ENCODE results near the gene TMEM248.
"Not testable (repeated sequence)": the region's sequence is repeated elsewhere in the genome, so short reads cannot be mapped to it uniquely, and the experiment has no call there.

Gene TMEM248

DNA sequence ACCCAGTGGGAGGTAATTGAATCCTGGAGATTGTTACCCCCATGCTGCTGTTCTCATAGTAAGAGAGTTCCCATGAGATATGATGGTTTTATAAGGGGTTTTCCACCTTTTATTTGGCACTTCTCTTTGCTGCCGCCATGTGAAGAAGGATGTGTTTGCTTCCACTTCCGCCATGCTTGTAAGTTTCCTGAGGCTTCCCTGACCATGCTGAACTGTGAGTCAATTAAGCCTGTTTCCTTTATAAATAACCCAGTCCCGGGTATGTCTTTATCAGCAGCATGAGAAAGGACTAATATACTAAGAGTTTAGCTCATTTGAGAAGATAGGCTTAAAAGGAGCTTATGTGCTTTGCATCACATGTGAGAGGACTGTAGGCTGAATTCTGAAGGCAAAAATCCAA, 29.3 kb downstream of the TMEM248 start:
- no peak for DNase-seq (ENCODE audit: low read depth in 2 of 2)

DNA sequence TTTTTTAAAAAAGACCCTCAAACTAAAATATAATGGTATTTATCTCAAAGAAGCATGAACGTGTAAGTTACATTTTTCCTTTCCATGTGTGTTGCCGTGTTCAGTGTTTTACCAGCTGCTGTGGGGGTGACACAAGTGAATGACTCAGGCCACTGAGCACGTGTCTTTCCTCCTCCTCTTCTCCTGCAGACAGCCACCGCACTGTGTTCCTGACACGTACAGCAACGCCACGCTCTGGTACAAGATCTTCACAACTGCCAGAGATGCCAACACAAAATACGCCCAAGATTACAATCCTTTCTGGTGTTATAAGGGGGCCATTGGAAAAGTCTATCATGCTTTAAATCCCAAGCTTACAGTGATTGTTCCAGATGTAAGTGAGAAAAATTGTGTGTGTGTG, 29.7 kb downstream of the TMEM248 start:
- DNase-seq (ENCODE audit: low read depth in 2 of 2): no peak

DNA sequence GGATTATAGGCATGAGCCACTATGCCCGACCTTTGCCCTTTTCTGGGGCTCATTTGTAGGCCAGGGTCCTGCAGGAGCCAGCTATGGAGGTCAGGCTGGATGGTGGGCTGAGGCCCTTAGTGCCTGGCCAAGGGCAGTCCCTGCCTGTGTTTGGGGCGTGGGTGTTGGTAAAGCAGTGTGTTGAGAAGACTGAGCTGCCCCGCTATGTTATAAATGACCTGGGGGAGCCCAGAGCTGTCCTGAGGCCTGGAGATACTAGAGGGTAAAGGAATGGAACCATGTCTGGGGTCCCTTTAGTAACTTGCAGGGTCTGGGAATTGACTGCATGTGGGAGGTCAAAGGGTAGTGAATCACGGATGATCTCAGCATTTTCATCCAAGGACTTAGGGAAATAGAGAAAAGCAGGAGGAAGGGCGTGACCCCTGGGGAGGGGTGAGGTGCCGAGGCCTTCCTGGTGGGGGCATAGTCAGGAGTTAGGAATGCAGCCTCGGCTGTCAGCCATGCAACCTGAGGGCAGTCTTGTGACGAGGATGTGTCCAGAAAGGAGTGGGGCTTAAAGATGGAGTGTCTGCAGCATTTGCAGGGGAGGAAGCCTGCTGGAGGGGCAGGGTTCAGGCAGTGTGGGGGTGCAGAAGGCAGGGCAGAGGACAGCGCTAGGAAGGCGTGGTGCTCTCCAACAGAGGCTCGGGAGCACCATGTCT, 31.5 kb downstream of the TMEM248 start:
- DNase-seq (ENCODE audit: low read depth in 2 of 2): no peak

DNA sequence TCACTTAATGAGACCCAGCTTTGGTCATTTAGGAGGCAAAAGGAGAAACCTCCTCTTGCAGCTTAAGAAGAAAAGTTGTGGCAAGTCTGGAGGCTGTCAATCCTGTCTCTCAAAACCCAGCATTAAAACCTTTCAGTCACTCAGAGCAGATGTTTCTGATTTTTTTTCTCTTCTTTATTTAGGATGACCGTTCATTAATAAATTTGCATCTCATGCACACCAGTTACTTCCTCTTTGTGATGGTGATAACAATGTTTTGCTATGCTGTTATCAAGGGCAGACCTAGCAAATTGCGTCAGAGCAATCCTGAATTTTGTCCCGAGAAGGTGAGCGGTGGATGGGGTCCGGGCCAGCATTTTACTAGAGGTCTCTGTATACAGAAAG, 32.0 kb downstream of the TMEM248 start:
- no peak for DNase-seq (ENCODE audit: low read depth in 2 of 2)

DNA sequence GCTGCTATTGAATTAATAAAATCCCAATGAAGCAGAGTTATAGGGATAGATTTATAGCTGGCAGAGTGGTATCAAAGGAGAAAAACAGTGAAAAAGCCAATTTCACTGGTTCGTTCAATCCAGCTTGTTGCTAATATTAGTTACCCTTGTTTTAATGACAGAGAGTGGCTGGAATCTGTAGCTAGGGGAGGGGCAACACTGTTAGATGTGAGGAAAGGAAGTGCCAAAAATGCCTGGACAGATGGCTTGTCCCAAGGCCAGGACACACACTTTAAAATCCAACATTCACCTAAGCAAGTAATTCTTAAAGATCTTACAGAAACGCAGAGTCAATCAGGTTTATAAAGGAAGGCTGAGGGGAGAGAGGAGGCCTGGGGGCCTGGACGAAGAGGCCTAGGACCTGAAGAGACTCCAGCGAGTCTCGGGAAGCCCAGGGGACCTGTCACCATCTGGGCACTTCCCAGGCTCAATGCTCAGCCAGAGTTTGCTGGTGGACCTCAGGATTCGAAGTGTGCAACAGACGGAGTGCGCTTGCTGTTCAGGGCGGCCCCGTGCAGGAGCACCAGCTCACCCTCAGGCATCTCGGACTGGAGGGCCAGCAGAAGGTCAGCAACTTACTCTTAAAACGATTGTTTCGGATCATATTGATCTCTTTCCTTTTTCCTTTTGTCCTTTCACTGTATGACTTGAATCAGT, 36.7 kb downstream of the TMEM248 start:
- no peak for DNase-seq (ENCODE audit: low read depth in 2 of 2)

DNA sequence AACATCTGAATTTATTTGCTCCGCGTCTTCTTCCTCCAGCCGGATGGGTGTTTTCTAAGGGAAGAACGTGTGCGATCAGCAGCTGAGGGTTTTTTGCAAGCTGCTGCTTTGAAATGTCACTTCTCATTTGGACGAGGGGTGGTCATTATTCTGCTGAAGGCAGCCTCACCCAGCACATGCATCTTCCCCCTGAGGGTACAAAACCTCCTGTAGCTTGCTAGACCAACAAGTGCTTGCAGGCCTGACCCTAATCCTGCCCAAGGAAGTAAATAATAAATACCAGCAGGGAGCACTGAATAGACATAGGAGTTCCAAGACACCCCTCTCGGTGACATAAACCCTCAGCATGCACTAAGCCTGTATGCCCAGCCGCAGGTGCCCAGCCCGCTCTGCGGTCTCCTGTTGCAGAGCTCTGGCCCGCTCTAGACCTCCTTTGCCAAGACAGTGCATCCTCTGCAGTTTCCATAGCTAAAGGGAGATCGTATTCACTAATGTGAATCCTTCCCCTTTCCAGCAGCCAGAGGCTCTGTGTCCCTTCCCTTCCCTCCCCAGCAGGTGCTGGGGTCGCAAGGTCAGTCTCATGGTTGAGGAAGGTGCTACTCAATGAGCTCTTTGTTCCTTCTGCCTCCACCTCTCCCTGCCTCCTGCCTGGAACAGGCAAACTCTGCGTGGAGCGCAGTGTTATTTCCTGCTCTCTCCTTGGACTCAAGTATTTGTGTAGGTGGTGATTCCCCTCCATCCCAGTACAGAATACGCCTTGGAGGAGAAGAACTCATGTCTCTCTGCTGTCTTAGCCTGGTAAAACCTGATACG, 37.7 kb downstream of the TMEM248 start:
- DNase-seq (ENCODE audit: low read depth in 2 of 2): no peak

DNA sequence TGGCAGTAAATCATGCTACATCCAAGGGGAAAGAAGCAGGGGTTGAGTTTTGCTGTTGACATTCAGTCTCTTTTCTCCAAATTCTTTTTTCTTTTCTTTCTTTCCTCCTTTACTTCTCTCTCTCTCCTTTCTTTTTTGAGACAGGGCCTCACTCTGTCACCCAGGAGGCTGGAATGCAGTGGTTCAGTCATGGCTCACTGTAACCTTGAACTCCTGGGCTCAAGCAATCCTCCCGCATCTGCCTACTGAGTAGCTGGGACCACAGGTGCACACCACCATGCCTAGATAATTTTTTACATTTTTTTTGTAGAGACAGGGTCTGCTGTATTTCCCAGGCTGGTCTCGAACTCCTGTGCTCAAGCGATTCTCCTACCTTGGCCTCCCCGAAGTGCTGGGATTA, 39.2 kb downstream of the TMEM248 start:
- no peak for DNase-seq (ENCODE audit: low read depth in 2 of 2)

DNA sequence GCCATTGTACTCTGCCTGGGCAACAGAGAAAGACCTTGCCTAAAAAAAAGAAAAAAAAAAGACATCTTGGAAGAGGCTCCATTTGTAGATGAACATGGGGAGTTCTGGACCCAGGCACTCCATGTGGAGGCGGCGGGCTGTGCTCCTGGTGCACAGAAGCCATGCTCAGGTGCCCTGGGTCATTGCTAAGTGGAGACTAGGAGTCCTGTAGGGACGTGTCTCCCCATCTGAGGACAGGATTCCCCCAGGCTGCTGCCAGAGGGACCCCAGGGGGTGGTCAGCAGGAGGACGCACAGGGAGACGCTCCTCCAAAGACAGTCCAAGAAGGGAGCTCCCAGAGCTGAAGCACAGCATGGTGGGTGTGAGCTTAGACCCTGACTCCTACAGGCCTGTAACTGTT, 40.1 kb downstream of the TMEM248 start:
- no peak for DNase-seq (ENCODE audit: low read depth in 2 of 2)

DNA sequence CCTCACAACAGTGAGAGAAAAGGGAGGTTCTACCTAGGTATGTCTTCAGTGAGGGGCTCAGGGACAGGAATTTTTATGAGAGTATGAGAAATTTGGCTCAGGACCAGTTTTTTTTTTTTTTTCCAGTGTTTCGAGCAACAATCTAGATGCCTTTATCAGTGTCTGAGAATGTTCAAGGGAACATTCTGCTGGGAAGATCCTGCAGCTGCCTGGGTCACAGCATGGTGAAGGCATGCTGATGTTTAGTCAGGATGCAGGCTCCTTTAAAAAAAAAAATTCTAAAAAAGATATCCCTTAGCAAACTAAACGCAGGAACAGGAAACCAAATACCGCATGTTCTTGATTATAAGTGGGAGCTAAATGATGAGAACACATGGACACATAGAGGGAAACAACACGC, 43.4 kb downstream of the TMEM248 start:
- no peak for DNase-seq (ENCODE audit: low read depth in 2 of 2)

DNA sequence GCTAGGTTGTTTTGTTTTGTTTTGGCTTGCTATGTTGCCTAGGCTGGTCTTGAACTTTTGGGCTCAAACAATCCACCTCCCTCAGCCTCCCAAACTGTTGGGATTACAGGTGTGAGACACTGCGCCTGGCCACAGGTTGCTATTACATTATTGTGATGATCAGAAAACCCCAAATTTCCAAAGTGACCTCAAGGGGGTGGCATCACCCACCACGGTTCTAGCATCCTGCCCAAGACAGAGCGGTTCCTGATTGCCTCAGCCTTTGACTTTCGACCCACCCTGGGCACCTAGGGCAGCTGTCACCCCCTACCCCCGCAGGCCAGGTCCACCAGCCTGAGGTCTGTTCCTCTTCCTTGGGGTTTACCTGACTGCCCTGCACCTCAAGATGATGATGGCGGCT, 46.0 kb downstream of the TMEM248 start:
- DNase-seq (ENCODE audit: low read depth in 2 of 2): no peak

DNA sequence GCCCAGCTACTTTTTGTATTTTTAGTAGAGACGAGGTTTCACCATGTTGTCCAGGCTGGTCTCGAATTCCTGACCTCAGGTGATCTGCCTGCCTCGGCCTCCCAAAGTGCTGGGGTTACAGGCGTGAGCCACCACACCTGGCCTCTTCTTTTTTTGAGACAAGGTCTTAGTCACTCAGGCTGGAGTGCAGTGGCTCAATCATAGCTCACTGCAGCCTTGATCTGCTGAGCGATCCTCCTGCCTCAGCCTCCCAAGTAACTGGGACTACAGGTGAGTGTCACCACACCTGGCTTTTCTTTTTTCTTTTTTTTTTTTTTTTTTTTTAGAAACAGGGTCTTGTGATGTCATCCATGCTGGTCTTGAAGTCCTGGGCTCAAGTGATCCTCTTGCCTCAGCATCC, 48.0 kb downstream of the TMEM248 start:
- DNase-seq (ENCODE audit: low read depth in 2 of 2): not testable (repeated sequence)

DNA sequence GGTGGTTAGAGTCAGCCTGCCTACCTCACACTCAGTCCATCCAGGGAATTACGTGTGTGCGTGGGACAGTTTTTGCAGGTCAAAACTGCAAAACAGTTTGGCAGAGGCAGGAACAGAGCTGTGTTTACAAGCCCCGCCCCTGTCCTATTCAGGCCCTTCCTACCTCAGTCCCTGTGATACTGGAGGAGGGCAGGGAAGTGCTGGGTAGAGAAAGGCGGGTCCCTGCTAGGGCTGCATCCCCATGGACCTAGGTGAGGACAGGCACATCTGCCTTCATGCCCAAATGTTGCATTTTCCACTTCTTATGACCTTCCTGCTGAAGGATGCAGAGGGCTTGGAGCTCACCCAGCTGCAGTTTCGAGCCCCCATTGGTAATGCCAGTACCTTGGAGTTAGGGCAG, 49.3 kb downstream of the TMEM248 start:
- no peak for DNase-seq (ENCODE audit: low read depth in 2 of 2)

DNA sequence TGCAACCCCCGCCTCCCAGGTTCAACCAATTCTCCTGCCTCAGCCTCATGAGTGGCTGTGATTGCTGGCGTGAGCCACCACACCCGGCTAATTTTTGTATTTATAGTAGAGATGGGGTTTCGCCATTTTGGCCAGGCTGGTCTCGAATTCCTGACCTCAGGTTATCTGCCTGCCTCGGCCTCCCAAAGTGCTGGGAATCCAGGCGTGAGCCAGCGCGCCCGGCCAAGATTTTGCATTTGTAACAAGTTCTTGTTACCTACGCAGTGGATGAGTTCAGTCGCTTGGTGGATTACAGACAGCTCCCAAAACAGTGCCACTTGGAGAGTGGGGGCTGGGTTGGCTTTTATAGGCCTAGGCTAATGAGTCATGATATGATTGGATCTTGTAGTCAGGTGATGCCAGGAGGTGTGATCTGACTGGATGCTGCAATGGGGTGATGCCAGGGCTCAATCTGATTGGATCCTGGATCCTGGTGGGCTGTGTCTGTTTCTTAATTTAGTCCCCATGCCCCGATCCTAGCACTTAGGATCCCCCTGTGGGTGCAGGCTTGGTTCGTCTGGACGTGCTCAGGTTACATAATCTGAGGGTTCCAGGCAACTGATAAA, 54.1 kb downstream of the TMEM248 start:
- DNase-seq (ENCODE audit: low read depth in 2 of 2): no peak

DNA sequence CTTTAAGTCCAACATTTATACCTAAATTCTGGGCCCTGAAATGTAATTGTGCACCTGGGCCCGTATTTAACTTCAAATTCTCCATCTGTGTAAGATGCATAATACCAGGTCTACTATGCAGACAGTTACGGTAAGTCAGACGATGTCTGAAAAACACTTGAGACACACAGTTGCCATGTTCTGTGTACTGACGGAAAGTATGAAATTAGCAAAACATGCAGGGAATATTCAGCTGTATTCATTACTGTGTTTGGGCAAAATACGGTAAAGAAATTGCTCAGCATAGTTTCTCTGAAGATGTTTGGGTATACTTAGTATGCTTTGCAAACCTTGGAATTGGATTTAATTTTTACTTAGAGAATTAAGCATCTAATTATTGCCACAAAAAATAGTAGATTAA, 57.3 kb downstream of the TMEM248 start:
- not testable (repeated sequence) for DNase-seq (ENCODE audit: low read depth in 2 of 2)

DNA sequence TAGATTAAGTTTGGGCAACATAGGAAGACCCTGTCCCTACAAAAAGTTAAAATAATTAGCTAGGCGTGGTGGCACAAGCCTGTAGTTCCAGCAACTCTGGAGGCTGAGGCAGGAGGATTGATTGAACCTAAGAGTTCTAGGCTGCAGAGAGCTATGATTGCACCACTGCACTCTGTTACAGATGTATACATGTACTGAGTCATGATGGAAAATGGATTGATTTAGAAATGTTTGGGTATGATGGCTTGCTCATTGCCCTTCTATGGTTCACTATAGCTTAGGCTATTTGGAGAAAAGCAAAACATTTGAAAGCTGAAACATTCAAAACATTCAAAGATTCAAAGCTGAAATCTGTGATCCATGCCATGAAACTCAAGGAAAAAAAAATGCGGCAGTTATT, 58.0 kb downstream of the TMEM248 start:
- not testable (repeated sequence) for DNase-seq (ENCODE audit: low read depth in 2 of 2)

DNA sequence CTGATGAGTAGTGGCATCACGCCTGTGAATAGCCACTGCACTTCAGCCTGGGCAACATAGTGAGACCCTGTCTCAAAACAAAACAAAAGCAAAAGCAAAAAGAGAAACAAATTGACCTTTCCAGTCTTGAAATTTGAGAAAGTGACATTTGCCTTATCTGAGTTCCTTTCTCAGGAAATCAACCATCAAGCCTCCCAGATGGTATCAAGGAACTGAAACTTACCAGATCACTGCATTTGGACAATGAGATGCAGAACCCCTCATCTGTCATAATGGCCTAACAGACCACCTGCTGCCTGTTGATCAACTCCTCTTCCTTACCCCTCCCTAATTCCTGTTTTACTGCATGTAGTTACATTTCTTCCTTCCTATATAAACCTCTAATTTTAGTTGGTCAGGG, 59.3 kb downstream of the TMEM248 start:
- not testable (repeated sequence) for DNase-seq (ENCODE audit: low read depth in 2 of 2)

DNA sequence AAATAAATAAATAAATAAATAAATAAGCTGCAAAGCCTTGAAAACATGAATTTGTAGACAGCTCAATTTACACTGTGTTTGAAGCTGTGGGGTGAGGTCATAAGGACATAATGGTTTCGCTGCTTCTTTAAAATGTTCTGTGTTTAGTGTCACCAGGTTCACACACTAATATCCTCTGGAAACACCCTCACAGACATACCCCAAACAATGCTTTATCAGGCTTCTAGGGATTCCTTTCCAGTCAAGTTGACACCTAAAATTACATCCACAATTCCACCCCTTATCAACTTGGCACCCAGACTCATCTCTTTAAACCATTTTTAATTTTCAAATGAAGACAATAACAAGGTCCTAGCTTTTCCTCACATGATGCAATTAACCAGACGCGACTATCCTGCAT, 68.5 kb downstream of the TMEM248 start:
- DNase-seq (ENCODE audit: low read depth in 2 of 2): not testable (repeated sequence)

DNA sequence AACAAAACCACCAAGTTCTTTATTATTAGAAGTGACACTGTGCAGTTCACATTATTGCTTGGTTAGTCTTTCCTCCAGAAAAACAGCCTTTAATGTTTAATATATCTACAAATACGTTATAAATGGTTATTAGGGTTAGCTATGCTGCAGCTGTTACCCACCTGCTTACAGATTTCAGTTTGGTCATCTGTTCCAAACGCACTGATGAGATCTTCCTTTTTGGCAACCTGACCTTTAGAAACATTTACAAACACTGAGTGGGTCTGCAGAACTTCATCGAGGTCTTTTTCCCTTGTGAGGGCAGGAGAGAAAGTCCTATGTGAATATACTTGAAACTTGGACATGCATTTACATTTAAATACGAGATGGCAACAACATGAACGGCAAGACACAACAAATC, 73.0 kb downstream of the TMEM248 start:
- DNase-seq (ENCODE audit: low read depth in 2 of 2): not testable (repeated sequence)

DNA sequence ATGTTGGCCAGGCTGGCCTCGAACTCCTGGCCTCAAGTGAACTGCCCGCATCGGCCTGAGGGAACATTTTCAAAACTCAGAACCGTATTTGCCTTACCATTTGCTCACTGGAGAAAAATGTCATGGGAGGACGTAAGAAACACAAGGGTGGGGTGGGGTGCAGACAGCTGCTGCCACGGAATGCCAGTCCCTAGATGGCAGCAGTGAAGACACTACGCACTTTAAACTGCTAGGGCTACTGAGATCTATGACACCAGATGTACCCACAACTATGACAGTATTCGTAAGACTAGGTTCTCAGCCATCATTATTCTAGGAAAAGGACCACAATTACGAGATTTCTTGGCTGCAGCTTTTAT, 73.6 kb downstream of the TMEM248 start:
- DNase-seq (ENCODE audit: low read depth in 2 of 2): peak; percentile 11 to 14

DNA sequence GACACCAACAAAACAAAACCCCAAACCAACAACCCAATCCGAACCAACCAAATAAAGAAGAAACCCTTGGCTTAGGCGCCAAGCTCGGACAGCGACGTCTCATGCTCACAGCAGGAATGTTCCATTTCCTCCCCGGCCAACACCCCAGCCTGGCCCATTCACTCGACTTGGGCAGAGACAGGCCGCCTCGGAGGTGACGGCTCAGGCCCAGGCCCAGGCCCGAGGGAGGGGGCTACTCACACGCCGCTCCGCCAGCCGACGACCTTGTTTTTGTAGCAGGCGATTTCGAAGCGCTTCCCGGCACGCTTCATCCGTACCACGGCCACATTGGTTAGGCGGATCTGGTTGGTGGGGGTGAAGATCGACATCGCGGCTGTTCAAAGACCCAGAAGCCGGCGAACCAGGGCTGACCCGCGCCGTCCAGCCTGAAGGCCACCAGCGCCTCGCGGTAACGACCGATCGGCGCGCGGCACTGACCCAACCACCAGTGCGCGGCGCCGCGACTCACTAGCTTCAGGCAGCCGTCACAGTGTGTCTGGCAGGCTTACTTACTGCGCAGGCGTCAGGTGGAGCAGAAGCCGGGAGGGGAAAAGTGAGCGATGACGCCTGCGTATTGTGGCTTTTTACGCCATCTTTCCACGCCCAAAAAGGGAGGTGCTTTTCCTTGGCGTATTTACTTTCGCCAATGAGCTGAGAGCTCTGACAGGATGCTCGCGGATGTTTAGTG, 74.2 kb downstream of the TMEM248 start, which contains the start of gene SBDS:
TSS of gene SBDS (minus strand) at position 537 of the 727 bp plus-strand sequence. CDS start at position 368, 169 bp downstream.
- DNase-seq (ENCODE audit: low read depth in 2 of 2): peak; percentile 82 to 86

DNA sequence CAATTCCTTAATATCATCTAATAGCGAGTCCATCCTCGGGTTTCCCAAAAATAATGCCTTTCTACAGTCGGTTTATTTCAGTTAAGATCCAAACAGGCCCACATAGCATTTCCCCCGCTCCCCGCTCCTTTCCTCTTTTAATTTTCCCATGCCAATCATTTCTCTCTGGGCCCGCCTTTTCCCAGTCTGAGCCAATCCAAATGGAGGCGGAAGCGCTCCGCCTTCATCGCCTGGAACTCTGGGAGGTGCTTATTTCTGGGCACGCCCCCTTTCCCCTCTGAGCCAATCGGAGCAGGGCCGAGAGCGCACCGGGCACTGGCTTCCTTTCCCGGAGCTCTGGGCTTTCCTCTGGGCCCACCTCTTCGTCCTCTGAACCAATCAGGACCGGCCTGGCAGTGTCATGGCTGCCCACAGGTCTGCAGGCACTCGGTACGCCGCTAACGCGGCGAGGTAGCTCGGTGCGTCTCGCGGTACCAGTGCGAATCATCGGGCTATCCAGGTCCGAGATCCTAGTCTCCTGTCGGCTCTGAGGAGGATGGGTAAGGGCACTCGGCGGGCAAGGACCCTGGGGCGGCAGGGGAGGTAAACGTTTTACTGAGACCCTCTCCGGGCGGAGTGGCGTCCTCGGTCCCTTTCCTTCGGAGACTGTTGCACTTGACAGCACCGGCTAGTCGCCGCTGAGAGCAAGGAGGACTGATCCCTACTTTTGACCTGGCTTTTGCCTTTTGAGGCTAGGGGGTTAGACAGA, 75.6 kb downstream of the TMEM248 start, which contains the start of gene TYW1:
TSS of gene TYW1 (plus strand) at position 390 of the 748 bp plus-strand sequence. CDS start at position 536, 146 bp downstream.
- DNase-seq (ENCODE audit: low read depth in 2 of 2): peak; percentile 95 to 98

Data from stimulated activated CD8-positive, alpha-beta memory T cell treated with anti-CD3 and anti-CD28 coated beads, Interleukin-7, amount 100 ng/mL, for 1 hour (primary cell).